RWPE2 (cell line): ENCODE measurements around the gene ENAH.

Source experiments
- ATAC-seq: fragments of 200-7000 bp; cut with Tn5 transposase; 3 replicates; pipeline ENCODE4 v1.9.1; 2021; ENCODE audit warnings: low read depth
- DNase-seq: peaks from one replicate; pipeline ENCODE4 v3.0.0-alpha.2; 2020; ENCODE audit warnings: low spot score
- H3K27ac ChIP-seq: fragments of 450-650 bp; 2 replicates; pipeline ENCODE4 v1.5.1; 2017; ENCODE audit warnings: mild to moderate bottlenecking; ENCODE audit not compliant: poor library complexity, severe bottlenecking
- H3K27me3 ChIP-seq: fragments of 250-450 bp; sonication (Bioruptor Pico); 2 replicates; pipeline ENCODE4 v1.5.1; 2021; ENCODE audit warnings: mild to moderate bottlenecking, moderate library complexity; ENCODE audit not compliant: insufficient read depth, poor library complexity, severe bottlenecking
- H3K36me3 ChIP-seq: fragments of 250-450 bp; sonication (Bioruptor Pico); 2 replicates; pipeline ENCODE4 v1.5.1; 2020; ENCODE audit warnings: low read depth, mild to moderate bottlenecking, moderate library complexity
- H3K4me1 ChIP-seq: fragments of 250-450 bp; sonication (Bioruptor Pico); 2 replicates; pipeline ENCODE4 v1.5.1; 2021; ENCODE audit warnings: mild to moderate bottlenecking, moderate library complexity; ENCODE audit not compliant: insufficient read depth, poor library complexity, severe bottlenecking
- H3K4me3 ChIP-seq: fragments of 250-450 bp; sonication (Bioruptor Pico); 2 replicates; pipeline ENCODE4 v1.5.1; 2021; ENCODE audit warnings: mild to moderate bottlenecking, moderate library complexity; ENCODE audit not compliant: severe bottlenecking
- H3K9me3 ChIP-seq: fragments of 250-450 bp; sonication (Bioruptor Pico); 2 replicates; pipeline ENCODE4 v1.5.1; 2021; ENCODE audit warnings: mild to moderate bottlenecking, moderate library complexity; ENCODE audit not compliant: severe bottlenecking
- TF ChIP-seq, protein P1 (sequence below): fragments of 450-650 bp; IDR thresholded peaks from one replicate; pipeline ENCODE4 v1.5.1; 2017; ENCODE audit warnings: mild to moderate bottlenecking, moderate library complexity; ENCODE audit not compliant: poor library complexity, severe bottlenecking

ENAH gene

DNA sequence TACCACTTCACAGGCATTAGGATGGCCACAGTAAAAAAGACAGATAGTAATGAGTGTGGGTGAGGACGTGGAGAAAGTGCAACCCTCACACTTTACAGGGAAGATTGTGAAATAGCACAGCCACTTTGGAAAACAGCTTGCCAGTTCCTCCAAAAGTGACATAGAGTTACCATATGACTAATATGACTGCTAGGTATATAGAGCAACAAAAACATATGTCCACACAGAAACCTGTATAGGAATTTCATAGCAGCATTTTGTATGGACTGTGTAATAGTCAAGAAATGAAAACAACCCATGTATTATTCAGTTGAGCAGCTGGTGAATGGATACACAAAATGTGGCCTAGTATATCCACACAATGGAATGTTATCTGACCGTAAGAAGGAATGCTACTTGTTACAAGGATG, 194.7 kb downstream of the ENAH start:
- Histone ChIP-seq H3K4me3 (no peak overlapping the region), H3K36me3 (no peaks in the 10 kb centered on the region), H3K4me1 (peaks cover 11% of the 10 kb centered on the region), H3K9me3 (no peaks in the 10 kb centered on the region), H3K27me3 (no peaks in the 10 kb centered on the region), H3K27ac (no peak overlapping the region)
- TF ChIP-seq, protein P1, sequence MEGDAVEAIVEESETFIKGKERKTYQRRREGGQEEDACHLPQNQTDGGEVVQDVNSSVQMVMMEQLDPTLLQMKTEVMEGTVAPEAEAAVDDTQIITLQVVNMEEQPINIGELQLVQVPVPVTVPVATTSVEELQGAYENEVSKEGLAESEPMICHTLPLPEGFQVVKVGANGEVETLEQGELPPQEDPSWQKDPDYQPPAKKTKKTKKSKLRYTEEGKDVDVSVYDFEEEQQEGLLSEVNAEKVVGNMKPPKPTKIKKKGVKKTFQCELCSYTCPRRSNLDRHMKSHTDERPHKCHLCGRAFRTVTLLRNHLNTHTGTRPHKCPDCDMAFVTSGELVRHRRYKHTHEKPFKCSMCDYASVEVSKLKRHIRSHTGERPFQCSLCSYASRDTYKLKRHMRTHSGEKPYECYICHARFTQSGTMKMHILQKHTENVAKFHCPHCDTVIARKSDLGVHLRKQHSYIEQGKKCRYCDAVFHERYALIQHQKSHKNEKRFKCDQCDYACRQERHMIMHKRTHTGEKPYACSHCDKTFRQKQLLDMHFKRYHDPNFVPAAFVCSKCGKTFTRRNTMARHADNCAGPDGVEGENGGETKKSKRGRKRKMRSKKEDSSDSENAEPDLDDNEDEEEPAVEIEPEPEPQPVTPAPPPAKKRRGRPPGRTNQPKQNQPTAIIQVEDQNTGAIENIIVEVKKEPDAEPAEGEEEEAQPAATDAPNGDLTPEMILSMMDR, result no peak
- ATAC-seq, result no peak
- no peak for DNase-seq

DNA sequence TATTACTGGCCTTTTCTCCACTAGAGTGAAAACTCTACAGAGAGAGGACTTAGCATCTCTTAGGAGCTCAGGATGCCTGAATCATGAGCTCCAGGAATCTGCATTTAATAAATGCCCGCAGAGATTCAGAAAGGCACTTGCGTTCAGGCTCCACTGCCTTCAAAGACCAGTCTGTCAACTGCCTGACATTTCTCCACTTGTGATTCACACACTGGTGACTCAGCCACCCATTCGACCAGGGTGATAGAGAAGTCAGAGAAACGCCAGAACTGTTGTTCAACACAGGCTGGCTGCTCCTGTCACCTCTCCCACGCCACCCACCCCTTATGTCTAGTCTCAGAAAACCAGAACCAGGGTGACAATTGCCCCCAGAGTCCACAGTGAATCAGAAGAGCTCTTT, 198.2 kb downstream of the ENAH start:
- Histone ChIP-seq H3K9me3 (no peaks in the 10 kb centered on the region), H3K4me3 (no peak overlapping the region), H3K36me3 (no peaks in the 10 kb centered on the region), H3K27ac (peak overlapping the region; percentile 18), H3K4me1 (peaks cover 8% of the 10 kb centered on the region), H3K27me3 (no peaks in the 10 kb centered on the region)
- peak; percentile 92 for ATAC-seq
- TF ChIP-seq, protein P1, result no peak
- DNase-seq, result no peak

DNA sequence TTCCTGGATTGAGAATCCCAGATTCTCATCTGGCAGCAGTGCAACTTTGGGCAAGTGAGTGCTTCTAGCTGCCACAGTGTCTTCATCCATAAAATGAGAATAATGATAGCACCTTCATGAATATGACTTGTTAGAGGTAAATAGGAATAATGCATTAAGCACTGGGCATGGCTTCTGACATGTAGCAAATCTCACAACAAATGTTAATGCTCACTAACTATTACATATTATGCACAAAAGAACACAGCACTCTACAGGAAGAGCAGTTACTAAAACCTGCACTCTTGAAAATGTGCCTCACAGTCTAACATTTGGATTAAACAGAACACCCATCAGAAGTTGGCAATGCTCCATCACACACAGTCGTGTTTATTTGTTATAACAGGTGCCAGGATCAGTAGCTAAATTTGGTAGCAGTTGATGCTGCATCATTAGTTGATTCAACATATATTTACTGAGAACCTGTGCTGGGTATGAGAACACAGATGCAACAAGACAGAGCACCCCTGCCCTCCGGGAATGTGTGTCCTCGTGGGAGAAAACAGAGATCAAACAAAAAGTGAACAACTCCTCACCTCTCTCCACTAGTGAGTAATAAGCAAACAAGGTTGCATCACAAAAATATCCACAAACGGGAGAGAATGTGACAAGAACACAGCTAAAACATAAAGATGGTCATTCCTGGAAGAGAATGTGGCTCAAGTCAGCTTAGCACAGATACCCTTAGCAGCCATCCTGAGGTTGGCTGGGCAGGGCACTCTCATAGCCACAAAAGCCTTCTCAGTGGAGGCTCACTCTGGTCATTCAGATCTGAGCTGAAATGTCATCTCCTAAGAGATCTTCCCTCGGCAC, 198.9 kb downstream of the ENAH start:
- H3K27ac ChIP-seq, result peak overlapping the region; percentile 18
- no peaks in the 10 kb centered on the region for H3K36me3 ChIP-seq
- DNase-seq (no peak), ATAC-seq (peak; percentile 31)
- no peaks in the 10 kb centered on the region for H3K9me3 ChIP-seq
- TF ChIP-seq, protein P1, result no peak
- no peak overlapping the region for H3K4me3 ChIP-seq
- no peaks in the 10 kb centered on the region for H3K27me3 ChIP-seq
- H3K4me1 ChIP-seq, result peaks cover 13% of the 10 kb centered on the region

DNA sequence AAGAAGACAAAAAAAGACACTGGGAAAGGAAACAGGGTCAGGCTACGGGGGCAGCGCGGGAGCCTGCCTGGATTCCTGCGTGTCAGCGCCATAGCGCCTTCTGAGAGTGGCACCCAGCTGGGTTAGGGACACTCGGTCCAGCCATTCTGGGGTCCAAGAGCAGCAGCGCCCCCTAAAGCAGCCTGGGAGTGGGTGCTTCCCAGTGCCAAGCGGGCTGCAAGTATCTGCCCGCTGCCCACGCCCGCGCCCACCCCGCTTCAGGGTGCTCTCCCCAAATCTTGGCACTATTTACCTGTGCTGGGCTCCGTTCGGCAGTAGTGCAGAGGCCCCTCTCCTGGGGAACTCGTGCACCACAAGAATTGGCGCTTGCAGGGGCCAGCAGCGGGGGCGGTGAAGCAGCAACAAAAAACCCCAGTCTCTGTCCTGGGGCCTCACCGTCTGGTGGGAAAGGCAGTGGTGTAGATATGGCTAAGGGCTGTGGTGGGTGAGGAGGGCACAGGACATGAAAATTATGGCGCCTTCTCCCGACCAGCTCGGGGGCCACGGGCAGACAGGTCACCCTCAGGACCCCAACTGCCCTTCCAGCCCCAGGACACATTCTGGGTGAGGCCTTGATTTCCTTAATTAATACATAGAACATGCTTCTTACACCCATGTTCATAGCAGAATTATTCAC, 200.9 kb downstream of the ENAH start:
- H3K9me3 ChIP-seq, result no peaks in the 10 kb centered on the region
- H3K27me3 ChIP-seq, result no peaks in the 10 kb centered on the region
- H3K27ac ChIP-seq, result no peak overlapping the region
- TF ChIP-seq, protein P1, result no peak
- DNase-seq (no peak), ATAC-seq (no peak)
- peaks cover 15% of the 10 kb centered on the region for H3K4me1 ChIP-seq
- no peak overlapping the region for H3K4me3 ChIP-seq
- no peaks in the 10 kb centered on the region for H3K36me3 ChIP-seq
